22Rv1 (cell line): Measurements from ENCODE around the gene WDTC1.

Source experiments
- ZFX ChIP-seq: fragments of 450-650 bp; IDR thresholded peaks from 2 replicates; pipeline ENCODE4 v1.6.1; 2017; ENCODE audit warnings: antibody characterized with exemption, borderline replicate concordance
- TF ChIP-seq, protein P1 (sequence below): fragments of 450-650 bp; IDR thresholded peaks from 2 replicates; pipeline ENCODE4 v1.5.1; 2017; ENCODE audit warnings: mild to moderate bottlenecking

DNA sequence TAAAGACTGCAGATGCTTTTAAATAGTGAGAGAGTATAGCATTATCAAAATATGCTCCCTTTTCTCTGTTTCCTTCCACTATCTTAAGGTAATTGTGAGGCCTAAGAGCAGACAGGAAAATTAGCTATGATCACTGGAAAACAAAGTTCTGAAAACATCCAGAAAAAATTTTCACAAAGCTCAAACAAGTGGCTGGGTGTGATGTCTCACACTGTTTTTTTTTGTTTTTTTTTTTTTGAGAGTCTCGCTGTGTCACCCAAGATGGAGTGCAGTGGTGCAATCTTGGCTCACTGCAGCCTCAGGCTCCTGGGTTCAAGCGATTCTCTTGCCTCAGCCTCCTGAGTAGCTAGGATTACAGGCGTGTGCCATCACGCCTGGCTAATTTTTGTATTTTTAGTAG, 7.2 kb downstream of the WDTC1 start:
- TF ChIP-seq, protein P1, sequence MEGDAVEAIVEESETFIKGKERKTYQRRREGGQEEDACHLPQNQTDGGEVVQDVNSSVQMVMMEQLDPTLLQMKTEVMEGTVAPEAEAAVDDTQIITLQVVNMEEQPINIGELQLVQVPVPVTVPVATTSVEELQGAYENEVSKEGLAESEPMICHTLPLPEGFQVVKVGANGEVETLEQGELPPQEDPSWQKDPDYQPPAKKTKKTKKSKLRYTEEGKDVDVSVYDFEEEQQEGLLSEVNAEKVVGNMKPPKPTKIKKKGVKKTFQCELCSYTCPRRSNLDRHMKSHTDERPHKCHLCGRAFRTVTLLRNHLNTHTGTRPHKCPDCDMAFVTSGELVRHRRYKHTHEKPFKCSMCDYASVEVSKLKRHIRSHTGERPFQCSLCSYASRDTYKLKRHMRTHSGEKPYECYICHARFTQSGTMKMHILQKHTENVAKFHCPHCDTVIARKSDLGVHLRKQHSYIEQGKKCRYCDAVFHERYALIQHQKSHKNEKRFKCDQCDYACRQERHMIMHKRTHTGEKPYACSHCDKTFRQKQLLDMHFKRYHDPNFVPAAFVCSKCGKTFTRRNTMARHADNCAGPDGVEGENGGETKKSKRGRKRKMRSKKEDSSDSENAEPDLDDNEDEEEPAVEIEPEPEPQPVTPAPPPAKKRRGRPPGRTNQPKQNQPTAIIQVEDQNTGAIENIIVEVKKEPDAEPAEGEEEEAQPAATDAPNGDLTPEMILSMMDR, result no peak
- TF ChIP-seq ZFX, result no peak
